Activated T-cell treated with anti-CD3 and anti-CD28 coated beads, Interleukin-2, amount 50 U/mL, for 48 hours (primary cell): ENCODE data around the gene NRM.

ENCODE experiments used
- DNase-seq, 2 experiments: peaks; one replicate each; pipeline ENCODE4 v3.0.0-alpha.2; 2020

The NRM gene

DNA sequence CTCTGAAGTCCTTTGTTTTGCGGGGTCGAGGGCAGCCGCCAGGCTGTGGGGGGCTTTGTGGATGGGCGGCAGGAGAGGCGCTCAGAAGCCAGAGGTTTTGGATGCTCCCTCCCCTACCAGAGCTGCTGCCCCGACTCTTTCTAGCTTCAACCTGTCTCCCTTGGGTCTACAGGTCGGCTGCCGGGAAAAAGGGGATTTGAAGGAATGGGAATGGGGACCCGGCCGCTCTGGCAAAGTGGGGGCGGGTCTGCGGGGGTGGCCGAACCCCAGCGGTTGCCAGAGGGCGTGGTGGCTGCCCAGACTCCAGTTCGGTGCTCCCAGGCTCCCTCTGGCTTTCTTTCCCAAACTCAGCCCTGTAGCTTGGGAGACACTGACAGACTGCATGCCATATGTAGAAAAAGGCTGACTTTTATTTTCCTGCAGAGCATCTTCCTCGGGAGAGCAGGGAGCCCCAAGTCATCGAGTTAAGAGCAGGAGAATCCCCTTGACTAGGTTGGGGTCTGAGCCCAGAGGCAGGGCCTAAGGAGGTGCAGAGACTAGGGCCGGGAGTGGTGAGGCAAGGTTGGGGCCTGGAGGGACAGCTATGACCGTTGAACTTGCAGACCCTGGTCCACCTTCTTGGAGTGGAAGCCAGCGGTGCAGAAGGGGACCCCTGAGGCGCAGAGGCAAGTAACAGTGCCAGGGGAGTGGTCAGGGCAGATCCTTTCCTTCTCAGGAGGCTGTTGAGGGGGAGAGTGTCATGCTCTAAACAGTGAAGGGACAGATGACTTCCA is 2.9 kb downstream of the NRM start:
- peak in 1 of 2 experiments; percentile 32 for DNase-seq

DNA sequence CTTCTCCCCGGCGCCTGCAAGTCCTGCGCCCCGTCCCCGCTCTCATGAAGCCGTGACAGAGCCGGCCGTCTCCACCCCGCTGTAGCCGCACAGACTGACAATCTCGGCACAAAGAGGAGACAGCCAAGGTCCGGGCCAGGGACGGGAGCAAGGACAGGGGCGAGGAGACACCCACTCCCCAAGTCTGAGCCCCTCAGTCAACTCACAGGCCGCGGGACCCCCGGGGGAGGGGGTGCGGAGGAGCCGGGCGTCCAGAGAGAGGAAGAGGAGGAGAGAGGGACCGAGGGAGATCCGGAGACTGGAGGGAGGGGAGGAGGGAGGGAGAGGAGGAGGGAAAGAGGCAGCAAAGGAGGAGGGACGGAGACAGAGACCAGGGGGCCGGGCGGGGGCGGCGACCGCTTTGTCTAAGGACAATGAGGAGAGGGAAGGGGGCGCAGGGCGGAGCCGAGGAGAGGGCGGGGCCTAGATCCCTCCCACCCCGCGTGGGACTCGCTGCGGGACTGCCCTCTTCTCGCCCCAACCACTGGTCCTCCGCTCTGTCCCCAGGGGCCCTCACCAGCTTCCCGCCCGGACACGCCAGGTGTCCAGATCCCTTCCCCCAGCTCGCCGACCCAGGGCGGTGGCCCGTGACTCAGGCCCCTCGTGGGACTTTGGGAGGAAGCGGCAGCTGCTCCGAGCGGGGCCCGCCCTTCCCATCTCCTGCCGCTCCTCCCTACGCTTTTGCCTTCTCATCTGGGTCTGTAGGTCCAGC is 3.7 kb downstream of the NRM start:
- peak; percentile 90 to 92 for DNase-seq

DNA sequence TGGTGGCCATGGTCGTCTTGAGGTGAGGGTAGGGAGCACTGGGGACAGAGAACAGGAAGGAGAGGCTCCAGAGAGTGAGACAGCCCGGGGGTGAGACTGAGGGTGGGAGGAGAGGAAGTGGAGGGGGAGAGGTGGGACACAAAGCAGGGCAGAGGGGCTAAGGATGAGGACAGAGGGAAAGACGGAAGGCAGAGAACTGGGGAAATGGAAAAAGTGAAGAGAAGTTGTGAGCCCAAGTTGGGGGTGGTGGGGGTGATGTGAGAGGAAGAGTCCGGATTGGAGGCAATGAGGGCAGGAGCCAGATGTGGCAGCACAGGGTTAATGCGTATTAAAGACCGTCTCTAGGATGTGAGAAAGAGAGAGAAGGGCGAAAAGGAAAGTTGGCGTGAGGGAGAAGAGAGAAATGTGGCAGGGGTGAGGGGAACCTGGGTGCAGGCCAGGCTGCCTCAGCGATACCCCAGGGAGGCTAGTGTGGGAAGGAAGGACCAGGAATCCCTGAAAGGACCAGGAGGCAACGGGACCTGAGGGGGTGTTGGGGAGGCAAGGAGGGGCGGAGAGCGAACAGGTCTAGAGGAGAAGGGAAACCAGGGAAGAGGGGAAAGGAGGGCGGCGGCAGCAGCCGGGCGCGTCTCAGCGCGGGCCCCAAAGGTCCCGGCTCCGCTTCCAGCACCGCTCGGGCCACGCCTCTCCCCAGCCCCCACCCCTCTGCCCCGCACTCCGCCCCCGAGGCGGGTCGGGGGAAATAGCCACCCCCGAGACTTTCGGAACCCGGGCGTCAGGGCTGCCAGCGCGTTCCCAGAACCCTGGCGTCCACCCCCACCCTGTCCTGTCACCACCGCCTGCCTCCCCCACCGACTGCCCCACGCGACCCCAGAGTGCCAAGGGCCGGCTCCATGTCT is 4.5 kb downstream of the NRM start, which contains the start of gene PPP1R18:
Gene PPP1R18, minus strand, starts transcription at position 637 of the 899 bp plus-strand sequence. Its CDS starts 627 bp downstream, at position 10.
- peak; percentile 89 to 92 for DNase-seq

DNA sequence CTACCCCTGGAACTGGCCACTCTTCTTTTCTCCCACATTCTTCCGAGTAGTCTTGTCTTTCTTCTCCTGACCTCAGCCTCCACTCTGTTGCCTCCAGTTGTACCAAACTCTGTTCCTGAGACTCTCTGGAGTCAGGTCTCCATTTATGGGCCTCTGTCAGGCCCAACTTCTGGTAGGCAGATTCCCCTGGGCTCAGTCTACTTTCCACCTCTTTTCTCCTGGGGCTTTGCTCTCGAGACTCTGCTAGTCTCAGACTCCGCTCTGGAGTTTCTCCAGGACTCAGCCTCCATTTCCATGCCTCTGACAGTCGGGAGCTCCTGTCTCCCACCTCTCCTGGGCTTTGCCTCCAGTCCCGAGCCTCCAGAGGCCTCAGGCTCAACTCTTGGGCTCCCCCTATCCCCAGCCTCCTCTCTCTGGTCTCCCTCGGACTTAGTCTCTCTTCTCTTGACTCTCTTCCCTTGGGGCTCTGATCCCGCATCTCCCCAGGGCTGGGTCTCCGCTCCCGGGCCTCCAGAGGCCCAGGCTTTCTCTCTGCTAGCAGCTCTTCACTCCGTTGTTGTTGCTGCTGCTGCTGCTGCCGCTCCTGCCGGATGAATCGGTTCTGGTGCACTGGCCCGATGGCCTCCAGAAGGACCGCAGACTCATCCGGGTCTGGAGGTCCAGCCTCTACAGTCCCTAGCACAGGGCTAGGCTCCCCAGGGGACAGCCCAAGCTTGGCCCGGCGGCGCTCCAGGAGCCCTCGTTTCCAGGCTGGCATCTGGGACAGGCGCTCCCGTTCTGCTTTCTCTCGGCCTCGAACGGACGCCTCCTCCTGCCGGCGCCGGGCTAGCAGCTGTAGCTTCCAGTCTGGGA is 5.4 kb downstream of the NRM start:
- DNase-seq: peak; percentile 57 to 60

DNA sequence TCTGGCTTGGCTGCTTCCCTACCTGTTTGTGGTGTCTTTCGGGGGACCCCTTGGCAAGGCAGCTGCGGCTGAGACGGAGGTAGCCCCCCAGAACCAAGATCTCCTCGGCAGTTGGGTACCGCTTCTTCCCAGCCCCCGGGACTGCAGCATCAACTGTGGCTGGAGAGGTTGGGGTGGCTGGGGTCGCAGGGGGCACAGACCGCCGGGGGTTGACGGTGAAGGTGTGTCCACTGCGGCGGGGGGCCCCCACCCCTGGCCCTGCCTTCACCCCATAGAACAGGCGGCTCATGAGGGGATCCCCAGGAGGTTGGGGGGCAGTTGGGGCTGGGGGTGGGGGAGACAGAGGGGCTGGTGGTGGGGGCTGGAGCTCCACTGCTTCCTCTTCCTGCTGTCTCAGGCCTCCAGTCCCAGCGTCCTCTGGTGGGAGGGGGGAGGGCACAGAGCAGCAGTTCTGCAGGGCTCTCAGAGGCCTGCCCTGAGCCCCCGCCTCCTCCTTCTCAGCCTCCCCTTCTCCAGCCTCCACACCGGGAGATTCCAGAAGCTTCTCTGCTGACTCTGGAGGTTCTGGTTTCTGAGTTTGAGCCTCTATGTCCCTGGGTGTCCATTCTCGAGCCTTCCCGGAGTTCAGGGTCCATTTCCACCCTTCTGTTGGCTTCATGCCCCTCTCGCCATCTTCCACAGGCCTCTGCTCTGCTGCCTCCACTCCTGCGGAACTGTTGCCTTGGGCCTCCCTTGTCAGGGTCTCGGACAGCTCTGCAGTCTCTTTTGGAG is 6.2 kb downstream of the NRM start:
- peak; percentile 66 to 73 for DNase-seq

DNA sequence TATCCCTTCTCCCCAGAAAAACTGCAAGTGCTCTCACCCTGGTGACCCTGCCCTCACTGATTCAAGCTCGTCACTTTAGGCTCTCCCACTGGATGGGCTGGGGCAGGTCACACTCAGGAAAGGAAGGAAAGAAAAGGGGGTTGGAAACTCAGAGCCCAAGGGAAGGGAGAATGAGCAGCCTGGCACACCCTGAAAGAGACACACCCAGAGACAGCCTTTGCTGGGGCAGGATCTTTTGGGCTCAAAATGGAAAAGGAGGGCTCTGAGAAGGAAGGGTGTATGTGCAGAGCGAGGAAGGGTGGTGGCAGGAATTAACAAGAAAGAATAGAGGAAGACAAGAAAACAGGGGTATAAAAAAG is 6.8 kb downstream of the NRM start:
- no peak for DNase-seq

DNA sequence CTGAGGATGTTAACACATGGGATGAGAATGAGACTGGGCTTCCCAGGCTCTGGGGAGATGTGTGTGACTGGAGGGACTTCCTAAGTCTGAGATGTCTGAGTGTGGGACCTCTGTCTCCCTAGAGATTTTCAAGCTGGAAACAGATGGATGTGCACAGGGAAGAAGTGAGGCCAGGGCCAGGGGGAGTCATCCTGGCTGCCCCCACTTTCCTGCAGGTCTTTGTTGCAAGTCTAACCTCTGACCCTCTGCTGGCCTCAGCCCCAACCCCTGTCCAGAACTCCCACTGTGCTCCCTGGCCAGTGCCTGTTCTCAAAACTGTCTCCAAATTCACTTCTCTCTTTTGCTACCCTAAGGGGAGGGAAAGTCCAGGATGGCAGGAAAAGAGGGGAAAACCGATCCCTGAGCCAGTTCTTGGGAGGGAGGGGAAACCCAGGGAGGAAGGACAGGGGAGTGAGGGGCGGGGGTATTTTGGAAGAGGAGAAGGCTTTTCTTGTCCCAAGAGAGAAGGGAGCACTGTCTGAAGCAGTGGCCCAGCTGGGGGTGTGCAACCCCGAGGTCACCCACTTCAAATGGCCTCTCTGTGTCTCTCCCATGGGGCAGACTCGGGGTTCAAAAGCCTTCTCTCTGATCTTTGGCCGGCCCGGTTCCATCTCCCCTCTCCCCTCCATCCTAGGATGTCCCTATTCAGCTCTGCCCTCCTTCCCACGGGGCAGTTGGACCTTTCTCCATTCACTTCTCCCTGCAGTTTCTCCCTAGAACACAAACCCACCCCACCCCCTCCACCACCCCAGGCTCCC is 7.4 kb downstream of the NRM start:
- DNase-seq: peak; percentile 35

DNA sequence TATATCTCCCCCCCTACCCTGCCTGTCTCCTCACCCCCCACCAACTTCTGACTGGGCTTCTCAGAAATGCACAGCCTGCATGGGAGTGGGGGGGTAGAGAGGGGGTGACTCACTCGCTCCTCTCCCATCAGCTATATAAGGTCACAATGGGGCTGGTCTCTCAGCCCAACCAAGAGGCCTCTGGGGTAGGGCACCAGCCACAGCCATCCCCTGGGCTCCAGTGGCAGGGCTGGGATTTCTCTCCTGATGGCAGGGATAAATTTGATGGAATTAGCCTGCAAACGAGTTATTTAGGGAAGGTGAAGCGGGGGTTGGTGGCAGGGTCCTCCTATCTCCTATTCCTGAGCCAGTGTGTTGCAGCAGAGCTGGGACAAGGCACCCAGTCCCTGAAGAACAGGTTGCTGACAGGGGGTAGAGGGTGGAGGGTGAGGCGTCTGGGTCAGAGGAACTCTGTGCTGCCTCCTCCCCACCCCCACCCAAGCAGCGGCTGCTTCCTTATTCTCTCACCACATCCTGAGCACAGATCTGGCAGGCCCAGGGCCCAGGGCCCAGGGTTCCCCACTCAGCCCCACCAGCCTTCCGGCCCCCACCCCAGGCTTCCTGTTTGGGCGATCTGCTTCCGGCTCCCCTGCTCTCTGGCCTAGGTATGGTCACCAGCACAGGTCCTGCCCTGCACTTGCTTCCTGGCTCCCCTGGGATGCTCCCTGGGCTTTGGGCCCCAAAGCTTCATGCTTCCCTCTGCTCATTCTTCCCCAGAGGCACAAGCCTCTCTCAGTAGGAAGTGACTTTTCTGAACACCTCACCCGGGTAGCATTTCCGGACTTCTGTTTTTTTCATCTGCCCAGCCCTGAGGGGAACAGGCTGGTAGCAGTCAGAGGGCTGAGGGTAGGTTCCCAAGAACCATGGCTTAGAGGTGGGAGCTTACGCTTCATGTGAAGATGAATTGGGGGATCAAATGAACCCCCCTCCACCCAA is 8.4 kb downstream of the NRM start:
- peak; percentile 88 to 91 for DNase-seq

DNA sequence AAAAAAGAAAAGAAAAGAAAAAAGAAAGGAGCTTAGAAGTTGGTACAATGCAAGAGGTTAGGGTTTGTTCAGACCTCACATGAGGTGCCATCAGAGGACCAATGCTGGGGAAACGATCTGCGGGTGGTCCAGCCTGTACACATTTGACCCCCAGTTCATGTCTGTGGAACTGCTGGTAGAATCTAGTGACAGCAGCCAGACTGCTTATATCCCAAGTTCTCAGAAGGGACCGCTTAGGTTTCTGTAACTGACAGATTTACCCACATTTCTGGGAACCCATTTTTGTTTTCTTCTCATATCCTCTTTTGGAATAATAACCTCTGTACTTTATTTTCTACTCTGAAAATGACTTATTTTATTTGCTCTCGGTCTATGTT is 9.0 kb downstream of the NRM start:
- no peak for DNase-seq

DNA sequence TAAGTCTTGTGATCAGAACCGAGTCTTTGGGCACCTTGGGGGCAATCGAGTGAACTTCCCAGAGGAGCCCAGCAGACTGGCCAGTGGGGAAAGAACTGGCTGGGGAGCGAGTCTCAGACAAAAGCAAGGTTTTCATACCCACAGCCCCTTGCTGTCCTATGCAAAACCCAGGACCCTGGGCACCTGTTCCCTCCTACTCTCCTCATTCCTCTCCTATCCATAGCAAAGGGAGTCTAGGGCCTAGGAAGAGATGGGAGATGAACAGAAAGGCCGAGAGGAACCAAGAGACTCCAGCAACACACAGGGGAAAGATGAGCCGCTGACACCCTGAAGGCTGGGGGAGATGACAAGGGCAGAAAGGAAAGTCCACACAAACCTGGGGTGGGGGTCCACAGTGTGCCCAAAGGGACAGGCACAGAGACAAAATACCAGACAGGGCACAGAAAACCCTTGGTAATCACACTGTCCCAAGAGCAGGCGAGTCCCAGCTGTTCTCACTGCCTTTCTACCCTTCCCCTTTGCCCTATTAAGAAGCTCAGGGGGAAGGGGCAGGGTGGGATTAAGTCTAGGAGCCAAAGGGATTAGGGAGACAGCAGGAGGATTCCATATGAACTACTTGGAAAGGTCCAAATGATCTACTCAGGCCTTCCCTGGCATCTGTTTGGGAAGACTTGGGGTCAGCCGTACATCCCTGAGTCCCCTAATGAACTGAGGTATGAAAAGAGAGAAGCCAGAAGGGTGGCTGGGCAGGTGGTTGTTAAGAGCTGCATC is 10.8 kb downstream of the NRM start:
- DNase-seq: peak; percentile 43 to 46

DNA sequence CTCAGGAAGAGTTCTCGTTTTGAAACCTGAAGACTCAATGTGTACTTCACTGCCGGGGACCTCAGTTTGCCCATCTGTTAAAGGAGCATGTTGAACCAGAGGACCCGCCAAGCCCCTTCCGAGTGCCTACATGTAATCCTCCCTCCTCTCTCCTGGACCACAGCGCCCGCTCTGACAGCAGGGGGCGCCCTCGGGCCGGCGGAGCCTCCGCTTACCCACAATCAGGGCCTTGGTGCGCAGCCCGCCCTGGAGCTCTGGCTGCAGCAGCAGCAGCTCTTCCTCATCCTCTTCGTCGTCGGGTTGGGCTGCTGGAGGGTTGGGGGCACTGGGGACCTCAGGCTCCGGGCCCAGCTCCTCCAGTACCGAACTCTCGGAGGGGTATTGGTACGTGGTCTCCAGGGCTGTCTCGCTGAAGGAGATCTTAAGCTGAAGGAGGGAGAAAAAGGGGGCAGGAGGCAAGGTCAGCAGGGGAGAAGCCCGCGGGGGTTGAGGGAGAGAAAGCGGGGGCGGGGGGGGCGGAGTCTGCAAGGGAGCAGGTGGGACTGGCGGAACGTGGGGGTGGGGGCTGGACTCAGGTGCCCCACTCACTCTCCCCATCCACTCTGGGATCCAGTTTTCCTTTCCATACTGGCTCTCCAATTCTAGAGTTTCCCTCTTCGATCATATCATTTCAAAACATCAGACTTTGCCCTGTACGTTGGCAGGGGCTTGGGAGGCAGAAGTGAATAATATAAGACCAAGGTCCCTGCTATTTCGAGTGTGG is 11.6 kb downstream of the NRM start:
- DNase-seq: peak; percentile 96

DNA sequence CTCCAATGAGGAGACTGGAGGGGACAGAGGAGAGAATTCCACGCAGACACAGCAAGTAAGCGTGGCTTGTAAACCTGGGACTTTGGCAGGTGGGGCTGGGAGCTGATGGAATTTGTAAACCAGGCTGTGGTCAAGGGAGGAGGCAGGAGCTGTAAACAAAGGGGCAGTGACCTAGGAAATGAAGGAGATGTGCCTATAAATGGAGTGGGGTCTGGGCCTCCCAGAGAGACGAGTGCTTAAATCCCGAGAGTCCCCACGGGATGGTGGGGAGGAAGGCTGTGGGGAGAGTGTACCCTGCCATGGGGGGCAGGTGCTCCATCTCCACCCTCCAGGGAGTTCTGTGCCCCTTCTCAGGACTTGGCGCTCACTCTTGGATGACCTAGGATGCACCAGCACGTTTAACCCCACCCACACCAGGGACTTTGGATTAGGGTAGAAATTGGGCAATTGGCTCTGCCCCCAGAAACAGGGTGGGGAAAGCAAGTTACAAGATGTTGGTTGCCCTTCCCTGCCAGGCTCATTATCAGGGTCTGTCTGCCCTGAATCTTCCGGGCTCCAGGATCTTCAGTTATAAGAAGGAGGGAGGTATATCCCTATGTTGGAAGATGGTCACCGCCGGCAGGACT is 14.0 kb downstream of the NRM start:
- DNase-seq: no peak

DNA sequence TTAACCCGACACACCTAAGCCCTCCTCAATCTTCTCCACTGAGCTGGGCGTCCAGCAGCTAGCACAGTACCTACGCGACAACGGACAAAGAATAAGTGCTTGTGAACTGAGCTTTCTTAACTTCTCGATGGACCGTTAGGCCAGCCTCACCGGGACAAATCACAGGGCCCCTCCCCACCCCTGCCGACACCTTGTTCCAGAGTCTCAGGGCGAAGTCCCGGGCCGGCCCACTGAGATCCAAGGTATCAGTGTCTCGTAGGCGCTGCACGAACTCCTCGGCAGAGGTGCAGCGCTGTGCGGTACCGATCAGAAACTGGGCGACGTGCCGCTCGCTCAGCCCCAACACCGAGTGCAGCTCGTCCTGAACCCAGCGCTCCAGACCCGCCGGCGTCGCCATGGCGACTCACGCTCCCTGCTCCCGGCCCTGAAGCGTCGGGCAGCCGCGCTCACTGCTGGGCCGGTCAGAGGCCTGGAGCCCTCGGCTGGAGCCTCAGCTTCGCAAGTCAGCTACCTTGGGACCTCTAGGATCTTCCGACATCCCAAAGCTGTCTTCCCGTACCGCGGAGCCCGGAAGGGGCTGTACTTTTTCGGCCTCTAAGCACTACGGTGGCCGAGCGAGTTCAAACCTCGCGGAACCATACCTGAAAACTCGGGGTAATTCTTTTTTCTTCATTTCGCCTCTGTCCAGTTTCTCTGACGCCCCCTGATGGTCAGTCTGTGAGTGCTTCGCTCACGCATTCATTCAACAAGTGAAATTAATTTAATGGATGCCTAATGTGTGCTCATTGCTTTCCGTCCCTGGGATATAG is 18.1 kb downstream of the NRM start, which contains the start of gene DHX16:
Gene DHX16, minus strand, starts transcription at position 562 of the 809 bp plus-strand sequence. Its CDS starts 165 bp downstream, at position 397.
- peak; percentile 94 to 95 for DNase-seq

DNA sequence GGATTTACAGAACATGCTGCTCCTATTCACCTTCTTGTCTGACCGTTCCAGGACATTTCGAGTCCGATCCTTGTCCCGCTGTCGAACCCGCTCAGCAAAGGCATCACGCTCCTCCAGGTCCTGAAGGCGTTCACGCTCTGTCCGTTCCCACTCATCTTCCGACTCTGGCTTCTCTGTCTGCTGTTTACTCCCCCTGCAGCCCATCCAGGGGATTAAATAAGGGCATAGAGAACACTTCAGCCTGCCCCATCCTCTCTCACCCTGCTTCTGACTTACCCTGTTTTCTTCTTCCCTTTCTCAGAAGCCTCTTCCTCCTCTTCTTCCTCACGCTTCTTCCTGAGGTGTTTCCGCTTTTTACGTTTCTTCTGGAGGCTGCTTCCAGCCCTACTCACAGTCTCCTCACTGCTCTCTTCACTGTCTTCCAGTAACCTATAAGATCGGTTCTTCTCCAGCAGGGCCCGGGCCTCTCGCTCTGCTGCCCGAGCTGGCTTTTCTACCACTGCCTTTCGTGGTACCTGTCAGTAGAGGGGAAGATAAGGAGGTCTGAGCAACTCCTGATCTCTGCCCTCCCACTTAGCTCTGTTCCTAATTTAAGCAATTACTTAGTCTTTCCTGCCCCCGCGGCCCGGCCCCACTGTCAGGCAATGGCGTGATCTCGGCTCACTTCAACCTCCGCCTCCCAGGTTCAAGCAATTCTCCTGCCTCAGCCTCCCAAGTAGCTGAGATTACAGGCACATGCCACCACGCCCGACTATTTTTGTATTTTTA is 19.8 kb downstream of the NRM start:
- no peak for DNase-seq

DNA sequence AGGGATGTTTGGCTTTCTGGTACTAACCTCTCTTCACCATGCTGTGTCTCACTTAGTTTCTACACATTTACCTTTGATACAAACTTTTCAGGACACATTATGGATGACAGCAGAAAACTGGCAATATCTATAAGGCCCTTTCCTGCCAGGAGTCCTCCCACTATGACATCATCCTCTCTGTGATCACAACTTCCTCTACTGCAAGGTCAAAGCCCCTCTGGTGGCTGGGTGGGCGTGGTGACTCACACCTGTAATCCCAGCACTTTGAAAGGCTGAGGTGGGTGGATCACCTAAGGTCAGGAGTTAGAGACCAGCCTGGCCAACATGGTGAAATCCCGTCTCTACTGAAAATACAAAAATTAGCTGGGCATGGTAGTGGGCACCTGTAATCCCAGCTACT is 24.5 kb downstream of the NRM start:
- peak; percentile 69 to 76 for DNase-seq
